Peyer's patch (tissue), 4 donors: ENCODE results near the gene EXOC3L4.

Experiments
- CTCF ChIP-seq, 6 experiments: fragments of 450-650 bp in 4 of 6; fragments of 200-600 bp in 2 of 6; sonication (generic) in 1 of 6; IDR thresholded peaks; one replicate each; pipeline ENCODE4 v1.5.1; 2017 to 2019; ENCODE audit warnings: antibody characterized with exemption in 6 of 6, mild to moderate bottlenecking in 3 of 6, moderate library complexity in 1 of 6
- POLR2A ChIP-seq, 2 donors: fragments of 450-650 bp; IDR thresholded peaks; one replicate each; pipeline ENCODE4 v1.5.1; 2017; ENCODE audit warnings: antibody characterized with exemption in 2 of 2, mild to moderate bottlenecking in 2 of 2, moderate library complexity in 2 of 2

GRCh38 chr14:103124501-103125001 lies 30.0 kb downstream of the EXOC3L4 start:
- no peak for TF ChIP-seq CTCF (IDR thresholded peaks at IDR 0.05)
- no peak for TF ChIP-seq POLR2A (IDR thresholded peaks at IDR 0.05)
